Stomach (tissue), 9 donors: Measurements from ENCODE around the gene COCH. TPM values are rescaled to one million over a fixed set of nuclear protein-coding genes. Genes with fewer than 3 reads are reported as not detected.

ENCODE experiments used
- DNase-seq, 2 donors: peaks; one replicate each; pipeline versions ENCODE4 v3.0.0 to v3.0.0-alpha.2; 2013 to 2019
- H3K27ac ChIP-seq, 5 donors: fragments of 200-600 bp in 4 of 5; sonication (generic) in 4 of 5; one replicate each; pipeline ENCODE4 v1.5.1; 2013 to 2019; ENCODE audit warnings: mild to moderate bottlenecking in 1 of 5, moderate library complexity in 1 of 5
- H3K27me3 ChIP-seq, 3 donors: fragments of 200-600 bp; sonication (generic); one replicate each; pipeline ENCODE4 v1.5.1; 2017 to 2019; ENCODE audit warnings: mixed run types in 1 of 3
- H3K36me3 ChIP-seq, 4 donors: fragments of 200-600 bp; sonication (generic); 1 replicate in 3 of 4; 2 replicates in 1 of 4; pipeline ENCODE4 v1.5.1; 2016 to 2019
- H3K4me1 ChIP-seq, 4 donors: fragments of 200-600 bp; sonication (generic); one replicate each; pipeline ENCODE4 v1.5.1; 2016 to 2019
- H3K4me3 ChIP-seq, 4 donors: fragments of 200-600 bp; sonication (generic) in 3 of 4; one replicate each; pipeline ENCODE4 v1.5.1; 2016 to 2019; ENCODE audit warnings: mild to moderate bottlenecking in 1 of 4
- H3K9me3 ChIP-seq, 4 donors: fragments of 200-600 bp; sonication (generic); one replicate each; pipeline ENCODE4 v1.5.1; 2016 to 2019
- EP300 ChIP-seq: sonication (generic); formaldehyde crosslinking; IDR thresholded peaks from one replicate; pipeline ENCODE4 v1.6.1; 2017; ENCODE audit warnings: antibody characterized with exemption
- POLR2A ChIP-seq, 4 donors: fragments of 450-650 bp; IDR thresholded peaks; one replicate each; pipeline ENCODE4 v1.6.1; 2016; ENCODE audit warnings: antibody characterized with exemption in 4 of 4, control low read depth in 2 of 4, mild to moderate bottlenecking in 1 of 4, moderate library complexity in 1 of 4
- POLR2AphosphoS5 ChIP-seq, 3 donors: sonication (generic); formaldehyde crosslinking; IDR thresholded peaks; one replicate each; pipeline ENCODE4 v1.6.1; 2016; ENCODE audit warnings: antibody characterized with exemption in 3 of 3
- WGBS, 5 donors: extraction: QIAGEN DNeasy Blood & Tissue Kit in 3 of 5; methylation state at CpG; one replicate each; pipeline versions ENCODE4 v1.1.5 to v1.1.7; 2013 to 2018; 5-methylcytosine and 5-hydroxymethylcytosine counted together
- intact Hi-C: fragments of 100-400 bp; cut with DNase I; formaldehyde crosslinking; loops from one replicate; pipeline ENCODE4 v1.15.1; 2023; ENCODE audit warnings: low total_unique reads
- polyA plus RNA-seq, 3 donors: library from polyadenylated mRNA; stranded (reverse); fragments of 200-250 nt; gene quantifications; one replicate each; pipeline ENCODE4 v1.2.3, GENCODE V29; 2013
- total RNA-seq, 5 donors: library from RNA; depleted of rRNA; stranded (reverse); fragments of >200 nt; gene quantifications; one replicate each; pipeline versions ENCODE4 v1.1.0 to v1.2.3, GENCODE V29; 2014 to 2016
- TF ChIP-seq, protein P1 (sequence below), 7 experiments: fragments of 450-650 bp in 4 of 7; fragments of 200-600 bp in 3 of 7; sonication (generic) in 3 of 7; IDR thresholded peaks; one replicate each; pipeline ENCODE4 v1.5.1; 2016 to 2019; ENCODE audit warnings: antibody characterized with exemption in 7 of 7, control low read depth in 2 of 7, mild to moderate bottlenecking in 1 of 7
- donor health status: healthy with polysubstance abuse.
- donor health status: Bipolar disorder and iron deficiency.
- donor health status: healthy.

Gene COCH
- total and polyA plus RNA-seq, 8 donors = 0.25 to 3.0 (median 1.2) TPM; not detected in 3

DNA sequence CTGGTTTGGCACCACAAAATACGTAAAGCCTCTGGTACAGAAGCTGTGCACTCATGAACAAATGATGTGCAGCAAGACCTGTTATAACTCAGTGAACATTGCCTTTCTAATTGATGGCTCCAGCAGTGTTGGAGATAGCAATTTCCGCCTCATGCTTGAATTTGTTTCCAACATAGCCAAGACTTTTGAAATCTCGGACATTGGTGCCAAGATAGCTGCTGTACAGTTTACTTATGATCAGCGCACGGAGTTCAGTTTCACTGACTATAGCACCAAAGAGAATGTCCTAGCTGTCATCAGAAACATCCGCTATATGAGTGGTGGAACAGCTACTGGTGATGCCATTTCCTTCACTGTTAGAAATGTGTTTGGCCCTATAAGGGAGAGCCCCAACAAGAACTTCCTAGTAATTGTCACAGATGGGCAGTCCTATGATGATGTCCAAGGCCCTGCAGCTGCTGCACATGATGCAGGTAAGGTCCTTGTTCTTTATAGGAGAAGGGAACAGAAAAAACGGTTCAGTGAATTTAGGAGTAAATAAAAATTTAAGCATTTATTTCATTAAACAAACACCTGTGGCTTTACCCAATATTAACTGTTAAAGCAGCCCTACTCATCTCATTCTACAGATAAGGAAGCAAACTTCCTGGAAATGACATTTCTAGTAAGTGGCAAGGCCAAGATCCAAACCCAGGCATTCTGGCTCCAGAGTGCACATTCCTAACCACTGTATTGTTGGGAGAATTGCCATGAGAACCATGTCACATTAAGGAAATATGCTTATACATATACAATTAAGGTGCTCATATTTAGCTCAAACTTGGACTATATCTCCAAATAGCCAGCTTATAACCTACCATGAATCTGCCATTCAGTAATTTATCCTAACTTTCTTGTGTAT is 11.7 kb downstream of the COCH start:
- intact Hi-C loops = no loop called here
- DNase-seq = no peak
- Histone ChIP-seq H3K36me3 (no peaks in the 10 kb centered on the region), H3K4me1 (no peaks in the 10 kb centered on the region), H3K27me3 (no peaks in the 10 kb centered on the region), H3K4me3 (no peak overlapping the region), H3K27ac (no peak overlapping the region), H3K9me3 (no peaks in the 10 kb centered on the region)
- WGBS, 5 donors = 80 to 85% (median 80%) methylated on average over 7 of the region's 7 CpGs
- TF ChIP-seq, protein P1, sequence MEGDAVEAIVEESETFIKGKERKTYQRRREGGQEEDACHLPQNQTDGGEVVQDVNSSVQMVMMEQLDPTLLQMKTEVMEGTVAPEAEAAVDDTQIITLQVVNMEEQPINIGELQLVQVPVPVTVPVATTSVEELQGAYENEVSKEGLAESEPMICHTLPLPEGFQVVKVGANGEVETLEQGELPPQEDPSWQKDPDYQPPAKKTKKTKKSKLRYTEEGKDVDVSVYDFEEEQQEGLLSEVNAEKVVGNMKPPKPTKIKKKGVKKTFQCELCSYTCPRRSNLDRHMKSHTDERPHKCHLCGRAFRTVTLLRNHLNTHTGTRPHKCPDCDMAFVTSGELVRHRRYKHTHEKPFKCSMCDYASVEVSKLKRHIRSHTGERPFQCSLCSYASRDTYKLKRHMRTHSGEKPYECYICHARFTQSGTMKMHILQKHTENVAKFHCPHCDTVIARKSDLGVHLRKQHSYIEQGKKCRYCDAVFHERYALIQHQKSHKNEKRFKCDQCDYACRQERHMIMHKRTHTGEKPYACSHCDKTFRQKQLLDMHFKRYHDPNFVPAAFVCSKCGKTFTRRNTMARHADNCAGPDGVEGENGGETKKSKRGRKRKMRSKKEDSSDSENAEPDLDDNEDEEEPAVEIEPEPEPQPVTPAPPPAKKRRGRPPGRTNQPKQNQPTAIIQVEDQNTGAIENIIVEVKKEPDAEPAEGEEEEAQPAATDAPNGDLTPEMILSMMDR (IDR thresholded peaks at IDR 0.05) = no peak
- TF ChIP-seq POLR2AphosphoS5 (IDR thresholded peaks at IDR 0.05) = no peak
- TF ChIP-seq POLR2A (IDR thresholded peaks at IDR 0.05) = no peak
- TF ChIP-seq EP300 = no peak

DNA sequence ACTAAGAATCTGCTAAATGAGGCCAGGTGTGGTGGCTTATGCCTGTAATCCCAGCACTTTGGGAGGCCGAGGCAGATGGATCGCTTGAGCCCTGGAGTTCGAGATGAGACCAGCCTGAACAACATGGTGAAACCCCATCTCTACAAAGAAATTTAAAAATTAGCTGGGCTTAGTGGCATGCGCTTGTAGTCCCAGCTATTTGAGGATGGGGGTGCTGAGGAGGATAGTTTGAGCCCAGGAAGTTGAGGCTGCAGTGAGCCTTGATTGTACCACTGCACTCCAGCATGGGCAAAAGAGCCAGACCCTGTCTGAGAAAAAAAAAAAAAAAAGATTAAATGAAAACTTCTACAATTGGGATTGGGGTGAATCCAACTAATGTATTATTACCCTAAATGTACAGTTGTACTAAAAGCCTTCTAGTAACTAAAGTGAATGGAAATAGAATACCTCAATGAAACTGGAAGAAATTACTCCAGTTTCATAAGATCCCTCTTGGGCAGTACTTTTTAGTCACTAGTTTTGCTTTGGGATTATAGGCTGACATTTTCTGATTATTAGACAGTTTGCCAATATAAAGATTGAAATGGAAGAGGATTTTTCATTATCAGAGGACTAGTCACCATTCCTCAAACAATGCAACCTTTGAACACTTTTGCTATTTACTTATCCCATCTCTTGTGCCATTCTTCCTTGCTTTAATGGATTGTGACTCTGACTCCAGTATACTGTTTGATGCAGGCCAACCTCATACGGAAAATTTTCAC is 14.3 kb downstream of the COCH start:
- H3K27me3 ChIP-seq = no peaks in the 10 kb centered on the region
- intact Hi-C loops = no loop called here
- H3K36me3 ChIP-seq = peaks cover 0 to 13% (median 2%) of the 10 kb centered on the region in 4 donors
- no peak overlapping the region for H3K27ac ChIP-seq
- 91 to 99% (median 93%) methylated on average over 5 of the region's 5 CpGs for WGBS, 5 donors
- TF ChIP-seq POLR2AphosphoS5 (IDR thresholded peaks at IDR 0.05) (no peak), POLR2A (IDR thresholded peaks at IDR 0.05) (no peak)
- TF ChIP-seq, protein P1 (IDR thresholded peaks at IDR 0.05) = no peak
- DNase-seq = no peak
- no peaks in the 10 kb centered on the region for H3K4me1 ChIP-seq
- H3K9me3 ChIP-seq = no peaks in the 10 kb centered on the region
- H3K4me3 ChIP-seq = no peak overlapping the region

DNA sequence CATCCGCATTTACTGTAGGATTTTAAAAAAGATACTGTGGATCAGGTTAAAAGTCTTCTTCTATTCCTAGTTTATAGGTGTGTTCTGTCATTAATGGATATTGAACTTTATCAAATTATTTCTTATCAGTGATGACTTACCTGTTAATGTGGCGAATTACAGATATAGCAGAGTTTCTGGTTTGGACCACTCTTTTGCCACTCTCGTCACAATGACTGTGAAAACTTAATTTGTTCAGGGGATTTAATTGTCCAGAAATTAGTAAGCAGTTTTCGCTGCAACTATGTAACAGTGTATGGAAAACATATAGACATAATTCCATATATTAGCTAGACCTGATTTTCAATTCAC is 14.9 kb downstream of the COCH start:
- Histone ChIP-seq H3K27ac (no peak overlapping the region), H3K36me3 (peaks cover 0 to 19% (median 4%) of the 10 kb centered on the region in 4 donors), H3K9me3 (no peaks in the 10 kb centered on the region), H3K4me3 (no peak overlapping the region), H3K27me3 (no peaks in the 10 kb centered on the region), H3K4me1 (no peaks in the 10 kb centered on the region)
- DNase-seq = no peak
- intact Hi-C loops = no loop called here
- WGBS, 5 donors = 70 to 76% (median 73%) methylated on average over 4 of the region's 4 CpGs
- TF ChIP-seq EP300 = no peak
- TF ChIP-seq POLR2A (IDR thresholded peaks at IDR 0.05) = no peak
- TF ChIP-seq POLR2AphosphoS5 (IDR thresholded peaks at IDR 0.05) = no peak
- TF ChIP-seq, protein P1 (IDR thresholded peaks at IDR 0.05) = no peak

DNA sequence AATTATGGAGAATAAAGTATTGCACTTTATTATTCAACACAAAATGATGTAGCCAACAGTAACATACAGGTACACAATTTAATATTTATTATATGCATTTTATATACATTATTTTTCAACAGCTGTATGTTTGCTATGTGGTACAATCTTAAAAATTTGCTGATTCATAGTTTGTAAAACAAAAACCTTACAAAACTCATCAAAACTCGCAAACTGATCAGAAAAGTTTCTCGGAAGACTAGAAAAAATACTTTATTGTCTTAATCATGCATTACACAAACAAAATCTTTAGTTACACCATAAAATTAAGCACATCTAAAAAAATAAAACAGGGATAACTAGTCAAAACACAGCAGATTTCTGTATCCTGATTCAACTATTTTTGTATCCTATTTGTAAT is 19.5 kb downstream of the COCH start:
- Histone ChIP-seq H3K4me3 (no peak overlapping the region), H3K9me3 (no peaks in the 10 kb centered on the region), H3K27me3 (no peaks in the 10 kb centered on the region), H3K36me3 (peaks cover 0 to 43% (median 36%) of the 10 kb centered on the region in 4 donors), H3K27ac (no peak overlapping the region), H3K4me1 (no peaks in the 10 kb centered on the region)
- WGBS, 5 donors = 87 to 97% (median 92%) methylated on average over 2 of the region's 2 CpGs
- DNase-seq = no peak
- TF ChIP-seq POLR2A (IDR thresholded peaks at IDR 0.05) (no peak), POLR2AphosphoS5 (IDR thresholded peaks at IDR 0.05) (no peak), EP300 (no peak)
- TF ChIP-seq, protein P1 (IDR thresholded peaks at IDR 0.05) = no peak
- intact Hi-C loops = no loop called here
